ENCODE results near the gene NSD2. TPM values are rescaled to one million over a fixed set of nuclear protein-coding genes. Genes with fewer than 3 reads are reported as not detected.

Gene NSD2
- total and polyA plus RNA-seq, 2 donors (not counting 1 experiment from before 2014, with no cell fraction given), result 14.2 to 64.8 TPM

- Mint-ChIP-seq H3K4me3 (no peak overlapping the region), H3K27me3 (no peaks in the 10 kb centered on the region), H3K4me1 (peaks cover 6% of the 10 kb centered on the region), H3K27ac (no peak overlapping the region), H3K9me3 (ENCODE audit: insufficient read depth) (no peaks in the 10 kb centered on the region)
- Histone ChIP-seq H3K4me2 (replicated peaks; ENCODE audit: low read depth, low read length, poor library complexity, severe bottlenecking) (no peak overlapping the region), H4K20me1 (ENCODE audit: control insufficient read depth, insufficient read depth, low read length, poor library complexity, severe bottlenecking) (peaks cover 83% of the 10 kb centered on the region), H3K27me3 (replicated peaks in 1 of 4; ENCODE audit: control extremely low read depth in 1 of 4, control insufficient read depth in 3 of 4, insufficient read depth in 4 of 4, low read length in 3 of 4) (no peaks in the 10 kb centered on the region), H3K9me3 (ENCODE audit: control extremely low read depth in 1 of 3, control insufficient read depth in 2 of 3, insufficient read depth in 1 of 3, low read length in 2 of 3) (no peaks in the 10 kb centered on the region), H3K36me3 (replicated peaks in 1 of 2; ENCODE audit: control extremely low read depth in 1 of 2, control insufficient read depth in 1 of 2, extremely low read depth in 1 of 2, insufficient read depth in 2 of 2, low read length in 1 of 2) (peaks cover 0 to 45% of the 10 kb centered on the region in 2 experiments), H3K27ac (ENCODE audit: low read length in 2 of 2) (no peak overlapping the region), H2AFZ (ENCODE audit: insufficient read depth, low read depth, low read length, poor library complexity, severe bottlenecking) (no peak overlapping the region), H3K4me1 (ENCODE audit: control insufficient read depth in 2 of 2, insufficient read depth in 2 of 2, low read length in 2 of 2) (no peaks in the 10 kb centered on the region), H3K79me2 (ENCODE audit: control insufficient read depth, insufficient read depth, low read length) (peaks cover 64% of the 10 kb centered on the region), H3K9ac (ENCODE audit: low read length) (no peak overlapping the region), H3K4me3 (ENCODE audit: control extremely low read depth in 1 of 5, extremely low read depth in 1 of 5, insufficient read depth in 1 of 5, low read depth in 2 of 5, low read length in 4 of 5) (no peak overlapping the region)
- ChIA-PET POLR2A (no interaction called here), CTCF (no interaction called here)
- no peak for ATAC-seq (ENCODE audit: low read depth)
- DNase-seq, result no peak
- 96% methylated on average over 8 of the region's 11 CpGs for WGBS (ENCODE audit: insufficient coverage)
- intact Hi-C loops (cut with micrococcal nuclease), result no loop called here
- TF ChIP-seq EZH2 (IDR thresholded peaks at IDR 0.05; ENCODE audit: borderline replicate concordance, insufficient read depth, low read depth, low read length, poor library complexity, severe bottlenecking) (no peak), CTCF (IDR thresholded peaks at IDR 0.05) (no peak)
Measured at GRCh38 chr4:1991087-1991486, 119.9 kb downstream of the NSD2 start.

DNA sequence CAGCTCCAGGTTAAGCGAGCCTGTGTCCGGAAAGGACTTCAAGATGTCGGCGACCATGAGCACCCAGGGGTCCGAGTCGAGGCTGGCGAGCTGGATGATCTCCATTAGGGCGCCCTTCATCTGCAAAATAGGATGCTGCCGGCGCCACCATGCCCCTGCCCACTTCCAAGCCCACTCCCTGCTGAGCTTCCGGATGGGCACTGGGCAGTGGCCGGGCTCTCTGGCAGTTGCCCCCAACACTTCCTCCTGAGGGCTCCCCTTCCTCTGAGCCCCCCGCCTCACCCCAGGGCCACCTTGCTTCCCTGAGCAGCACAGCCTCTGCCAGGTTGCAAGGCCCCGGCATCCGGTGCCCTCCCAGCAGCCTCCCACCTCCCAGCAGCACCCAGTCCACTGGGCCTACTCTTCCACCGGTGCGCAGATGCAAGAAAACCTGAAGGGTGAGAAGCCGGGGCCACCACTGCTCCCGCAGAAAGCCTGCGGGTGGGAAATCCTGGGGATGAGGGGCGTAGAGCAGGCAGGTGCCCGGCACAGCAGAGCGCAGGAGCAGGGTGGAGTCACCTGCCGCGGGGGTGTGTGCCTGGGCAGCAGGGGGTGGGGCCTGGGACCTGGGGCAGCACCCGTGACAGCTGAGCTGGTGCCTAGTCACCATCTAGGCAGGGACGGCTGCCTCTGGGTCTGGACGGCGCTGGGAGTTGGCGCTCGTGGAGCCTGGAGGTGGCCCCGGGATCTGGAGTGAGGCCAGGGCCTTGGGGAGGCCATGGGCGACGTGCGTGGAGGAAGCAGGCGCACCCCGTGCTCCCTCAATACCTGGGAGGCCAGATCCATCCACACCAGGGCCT is 120.6 kb downstream of the NSD2 start:
- H3K79me2 ChIP-seq (ENCODE audit: control insufficient read depth, insufficient read depth, low read length), result peaks cover 71% of the 10 kb centered on the region
- no peaks in the 10 kb centered on the region for H3K27me3 ChIP-seq (replicated peaks in 1 of 4; ENCODE audit: control extremely low read depth in 1 of 4, control insufficient read depth in 3 of 4, insufficient read depth in 4 of 4, low read length in 3 of 4)
- ATAC-seq (ENCODE audit: low read depth) (no peak), DNase-seq (no peak)
- no peaks in the 10 kb centered on the region for H3K4me1 ChIP-seq (ENCODE audit: control insufficient read depth in 2 of 2, insufficient read depth in 2 of 2, low read length in 2 of 2)
- H3K9me3 ChIP-seq (ENCODE audit: control extremely low read depth in 1 of 3, control insufficient read depth in 2 of 3, insufficient read depth in 1 of 3, low read length in 2 of 3), result peaks cover under 1 to 4% (median 1%) of the 10 kb centered on the region in 3 donors
- H3K27ac Mint-ChIP-seq, result no peak overlapping the region
- no peaks in the 10 kb centered on the region for H3K9me3 Mint-ChIP-seq (ENCODE audit: insufficient read depth)
- no peak for TF ChIP-seq EZH2 (IDR thresholded peaks at IDR 0.05; ENCODE audit: borderline replicate concordance, insufficient read depth, low read depth, low read length, poor library complexity, severe bottlenecking)
- no peak for TF ChIP-seq CTCF (IDR thresholded peaks at IDR 0.05)
- H3K9ac ChIP-seq (ENCODE audit: low read length), result no peak overlapping the region
- H3K27me3 Mint-ChIP-seq, result no peaks in the 10 kb centered on the region
- POLR2A ChIA-PET, result no interaction called here
- no peak overlapping the region for H2AFZ ChIP-seq (ENCODE audit: insufficient read depth, low read depth, low read length, poor library complexity, severe bottlenecking)
- intact Hi-C loops (cut with micrococcal nuclease), result no loop called here
- no peak overlapping the region for H3K4me2 ChIP-seq (replicated peaks; ENCODE audit: low read depth, low read length, poor library complexity, severe bottlenecking)
- no peak overlapping the region for H3K4me3 ChIP-seq (ENCODE audit: control extremely low read depth in 1 of 5, extremely low read depth in 1 of 5, insufficient read depth in 1 of 5, low read depth in 2 of 5, low read length in 4 of 5)
- no peak overlapping the region for H3K4me3 Mint-ChIP-seq
- no peak overlapping the region for H3K27ac ChIP-seq (ENCODE audit: low read length in 2 of 2)
- 98% methylated on average over 32 of the region's 37 CpGs for WGBS (ENCODE audit: insufficient coverage)
- peaks cover 0 to 39% of the 10 kb centered on the region in 2 experiments for H3K36me3 ChIP-seq (replicated peaks in 1 of 2; ENCODE audit: control extremely low read depth in 1 of 2, control insufficient read depth in 1 of 2, extremely low read depth in 1 of 2, insufficient read depth in 2 of 2, low read length in 1 of 2)
- H4K20me1 ChIP-seq (ENCODE audit: control insufficient read depth, insufficient read depth, low read length, poor library complexity, severe bottlenecking), result peaks cover 84% of the 10 kb centered on the region
- CTCF ChIA-PET, result no interaction called here
- H3K4me1 Mint-ChIP-seq, result peaks cover 6% of the 10 kb centered on the region
